ENCODE data around the gene BMPR1B. TPM values are rescaled to one million over a fixed set of nuclear protein-coding genes. Genes with fewer than 3 reads are reported as not detected.

Gene BMPR1B
- total and polyA plus RNA-seq, 10 donors = 0.12 to 2.4 (median 1.2) TPM

DNA sequence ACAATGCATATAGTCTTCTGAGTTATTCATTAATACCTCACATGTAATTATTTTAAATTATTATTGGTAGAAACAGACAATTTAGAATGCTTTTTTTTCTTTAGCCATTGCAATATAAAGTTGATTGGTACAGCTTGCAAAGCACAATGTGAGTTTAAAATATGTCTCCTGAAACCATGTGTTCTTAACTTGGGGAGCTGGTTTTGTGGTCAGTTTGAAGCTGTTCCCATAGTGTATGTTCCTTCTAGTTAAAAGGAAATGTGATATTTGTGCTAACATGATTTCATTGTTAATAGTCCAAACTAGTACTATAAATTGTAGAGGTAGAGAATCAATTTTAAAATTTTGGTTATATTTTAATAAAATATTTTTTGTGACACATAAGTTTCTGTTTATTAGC is 247.2 kb downstream of the BMPR1B start:
- Histone ChIP-seq H3K9me3 (no peaks in the 10 kb centered on the region), H3K27me3 (replicated peaks in 1 of 7) (no peaks in the 10 kb centered on the region), H3K4me3 (no peak overlapping the region), H3K27ac (no peak overlapping the region), H3K36me3 (no peaks in the 10 kb centered on the region), H3K4me1 (no peaks in the 10 kb centered on the region)
- no peak for DNase-seq
- intact Hi-C loops (cut with DNase I; ENCODE audit: low total_unique reads) = no loop called here
- TF ChIP-seq, protein P1, sequence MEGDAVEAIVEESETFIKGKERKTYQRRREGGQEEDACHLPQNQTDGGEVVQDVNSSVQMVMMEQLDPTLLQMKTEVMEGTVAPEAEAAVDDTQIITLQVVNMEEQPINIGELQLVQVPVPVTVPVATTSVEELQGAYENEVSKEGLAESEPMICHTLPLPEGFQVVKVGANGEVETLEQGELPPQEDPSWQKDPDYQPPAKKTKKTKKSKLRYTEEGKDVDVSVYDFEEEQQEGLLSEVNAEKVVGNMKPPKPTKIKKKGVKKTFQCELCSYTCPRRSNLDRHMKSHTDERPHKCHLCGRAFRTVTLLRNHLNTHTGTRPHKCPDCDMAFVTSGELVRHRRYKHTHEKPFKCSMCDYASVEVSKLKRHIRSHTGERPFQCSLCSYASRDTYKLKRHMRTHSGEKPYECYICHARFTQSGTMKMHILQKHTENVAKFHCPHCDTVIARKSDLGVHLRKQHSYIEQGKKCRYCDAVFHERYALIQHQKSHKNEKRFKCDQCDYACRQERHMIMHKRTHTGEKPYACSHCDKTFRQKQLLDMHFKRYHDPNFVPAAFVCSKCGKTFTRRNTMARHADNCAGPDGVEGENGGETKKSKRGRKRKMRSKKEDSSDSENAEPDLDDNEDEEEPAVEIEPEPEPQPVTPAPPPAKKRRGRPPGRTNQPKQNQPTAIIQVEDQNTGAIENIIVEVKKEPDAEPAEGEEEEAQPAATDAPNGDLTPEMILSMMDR (IDR thresholded peaks at IDR 0.05 in 8 of 11, conservative IDR thresholded peaks at IDR 0.05 in 3 of 11) = no peak
- TF ChIP-seq POLR2AphosphoS5 (IDR thresholded peaks at IDR 0.05) (no peak), POLR2A (IDR thresholded peaks at IDR 0.05) (no peak)

DNA sequence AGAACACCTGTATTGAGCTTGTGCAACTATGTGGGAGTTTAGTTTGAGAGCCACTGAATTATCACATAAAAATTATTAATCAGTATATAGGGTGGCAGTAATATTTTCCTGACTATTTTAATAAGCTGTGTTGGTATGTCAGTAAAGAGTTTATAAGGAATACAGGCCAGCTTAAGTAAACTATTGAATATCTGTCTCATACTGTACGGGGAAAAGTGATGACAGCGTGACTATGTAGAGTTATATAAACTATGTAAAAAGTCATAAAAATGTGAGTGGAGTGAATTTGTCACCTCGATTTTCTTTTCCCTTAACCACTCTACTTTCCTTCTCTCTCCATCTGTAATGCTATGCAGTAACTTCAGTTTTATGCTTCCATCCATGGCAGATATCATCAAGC is 250.2 kb downstream of the BMPR1B start:
- DNase-seq = no peak
- intact Hi-C loops (cut with DNase I; ENCODE audit: low total_unique reads) = no loop called here
- Histone ChIP-seq H3K27me3 (replicated peaks in 1 of 7) (no peaks in the 10 kb centered on the region), H3K36me3 (no peaks in the 10 kb centered on the region), H3K27ac (no peak overlapping the region), H3K9me3 (no peaks in the 10 kb centered on the region), H3K4me1 (no peaks in the 10 kb centered on the region), H3K4me3 (no peak overlapping the region)
- no peak for TF ChIP-seq POLR2A (IDR thresholded peaks at IDR 0.05)
- TF ChIP-seq POLR2AphosphoS5 (IDR thresholded peaks at IDR 0.05) = no peak
- TF ChIP-seq, protein P1 (IDR thresholded peaks at IDR 0.05 in 8 of 11, conservative IDR thresholded peaks at IDR 0.05 in 3 of 11) = no peak
- WGBS, 5 donors = 85 to 93% (median 89%) methylated on average over 3 of the region's 3 CpGs

DNA sequence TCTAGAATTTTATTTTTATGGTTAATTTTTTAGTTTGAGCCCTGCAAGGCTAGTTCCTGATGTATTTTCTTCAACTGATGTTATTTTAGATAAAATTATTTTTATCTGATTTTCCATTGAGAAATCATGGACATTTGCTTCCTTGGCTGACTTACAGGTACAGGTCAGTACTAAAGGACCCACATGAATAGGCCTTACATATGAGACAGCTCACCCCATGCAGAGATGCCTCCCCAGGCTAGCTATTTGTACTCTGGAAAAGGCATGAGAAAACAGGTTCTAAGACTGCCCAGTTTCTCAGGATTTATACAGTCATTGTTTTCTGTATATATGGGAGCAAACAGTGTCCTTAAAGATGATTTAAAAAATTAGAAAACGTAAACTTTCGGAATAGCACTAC is 255.5 kb downstream of the BMPR1B start:
- Histone ChIP-seq H3K27ac (no peak overlapping the region), H3K4me1 (no peaks in the 10 kb centered on the region), H3K9me3 (no peaks in the 10 kb centered on the region), H3K4me3 (no peak overlapping the region), H3K27me3 (replicated peaks in 1 of 7) (no peaks in the 10 kb centered on the region), H3K36me3 (no peaks in the 10 kb centered on the region)
- no peak for TF ChIP-seq POLR2AphosphoS5 (IDR thresholded peaks at IDR 0.05)
- TF ChIP-seq, protein P1 (IDR thresholded peaks at IDR 0.05 in 8 of 11, conservative IDR thresholded peaks at IDR 0.05 in 3 of 11) = no peak
- no peak for TF ChIP-seq POLR2A (IDR thresholded peaks at IDR 0.05)
- intact Hi-C loops (cut with DNase I; ENCODE audit: low total_unique reads) = no loop called here
- no peak for DNase-seq
- WGBS, 5 donors = 94 to 99% (median 96%) methylated on average over 2 of the region's 2 CpGs

DNA sequence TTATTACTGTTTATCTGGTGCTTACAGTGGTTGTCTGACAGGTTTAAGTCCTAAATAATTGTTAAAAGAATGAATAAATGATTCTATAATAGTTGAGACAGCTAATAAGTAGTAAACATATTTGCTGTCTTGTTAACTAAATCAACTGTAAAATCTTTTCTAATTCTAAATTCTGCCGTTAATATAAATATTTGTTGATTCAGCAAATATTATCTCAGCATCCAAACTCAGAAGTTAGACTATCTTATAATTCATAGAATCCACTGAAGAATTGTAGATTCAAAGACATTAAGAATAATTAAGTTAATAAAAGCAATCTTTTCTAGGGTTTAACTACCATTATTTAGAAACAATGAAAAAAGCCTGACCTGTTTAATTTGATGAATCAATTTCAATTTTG is 256.3 kb downstream of the BMPR1B start:
- no peak for DNase-seq
- TF ChIP-seq, protein P1 (IDR thresholded peaks at IDR 0.05 in 8 of 11, conservative IDR thresholded peaks at IDR 0.05 in 3 of 11) = no peak
- TF ChIP-seq POLR2AphosphoS5 (IDR thresholded peaks at IDR 0.05) (no peak), POLR2A (IDR thresholded peaks at IDR 0.05) (no peak)
- Histone ChIP-seq H3K36me3 (no peaks in the 10 kb centered on the region), H3K4me3 (no peak overlapping the region), H3K27me3 (replicated peaks in 1 of 7) (no peaks in the 10 kb centered on the region), H3K9me3 (no peaks in the 10 kb centered on the region), H3K4me1 (peaks cover 0 to 2% (median 0%) of the 10 kb centered on the region in 6 donors), H3K27ac (no peak overlapping the region)
- intact Hi-C loops (cut with DNase I; ENCODE audit: low total_unique reads) = no loop called here
- WGBS, 5 donors = 91 to 94% (median 94%) methylated on average over 1 of the region's 1 CpG
